Bronchial epithelial cell (primary cell): ENCODE data around the gene PYROXD2. TPM values are rescaled to one million over a fixed set of nuclear protein-coding genes. Genes with fewer than 3 reads are reported as not detected.

Experiments used
- DNase-seq: peaks from one replicate; pipeline ENCODE4 v3.0.0-alpha.2; 2010; ENCODE audit warnings: low read depth
- FAIRE-seq: peaks from 2 replicates; lab custom pipeline; 2011; peaks lifted over from hg19 to GRCh38; lab: Jason Lieb, UNC
- H3K27me3 ChIP-seq: 2 replicates; pipeline ENCODE4 v1.5.1; 2011; ENCODE audit warnings: low read length; ENCODE audit not compliant: control insufficient read depth, insufficient read depth
- H3K36me3 ChIP-seq: 2 replicates; pipeline ENCODE4 v1.5.1; 2011; ENCODE audit warnings: low read length; ENCODE audit not compliant: control insufficient read depth, insufficient read depth
- H3K4me3 ChIP-seq: 2 replicates; pipeline ENCODE4 v1.5.1; 2011; ENCODE audit warnings: mild to moderate bottlenecking, low read depth, low read length, control low read depth
- CTCF ChIP-seq: IDR thresholded peaks from 2 replicates; pipeline ENCODE4 v1.5.1; 2011; ENCODE audit warnings: mild to moderate bottlenecking, moderate library complexity, low read length, control low read depth, inconsistent platforms; ENCODE audit not compliant: insufficient read depth, severe bottlenecking
- total RNA-seq: library from RNA; depleted of rRNA; stranded (reverse); fragments of >200 nt; gene quantifications from 2 replicates; pipeline ENCODE4 v1.2.1, GENCODE V29; 2014

Gene PYROXD2
- total RNA-seq, 1 donor from 2014 or later: 1.1 TPM

- no peak for FAIRE-seq
- TF ChIP-seq CTCF: no peak
Measured at GRCh38 chr10:98444314-98445006, 29.5 kb upstream of the PYROXD2 start.

GRCh38 chr10:98438715-98439114 is 23.7 kb upstream of the PYROXD2 start:
- no peak for TF ChIP-seq CTCF
- Histone ChIP-seq H3K4me3 (no peak overlapping the region), H3K27me3 (no peaks in the 10 kb centered on the region), H3K36me3 (peaks cover 20% of the 10 kb centered on the region)
- DNase-seq (no peak), FAIRE-seq (no peak)

More at GRCh38 chr10:98444314-98445006, 29.5 kb upstream of the PYROXD2 start:
- DNase-seq: no peak
- no peak overlapping the region for H3K4me3 ChIP-seq
- H3K27me3 ChIP-seq: no peaks in the 10 kb centered on the region
- peaks cover 15% of the 10 kb centered on the region for H3K36me3 ChIP-seq

GRCh38 chr10:98436704-98437103 is 21.7 kb upstream of the PYROXD2 start:
- FAIRE-seq: no peak
- H3K27me3 ChIP-seq: no peaks in the 10 kb centered on the region
- H3K36me3 ChIP-seq: peaks cover 13% of the 10 kb centered on the region
- TF ChIP-seq CTCF: no peak
- DNase-seq: no peak
- no peak overlapping the region for H3K4me3 ChIP-seq

- Histone ChIP-seq H3K4me3 (no peak overlapping the region), H3K36me3 (peaks cover 16% of the 10 kb centered on the region), H3K27me3 (no peaks in the 10 kb centered on the region)
- DNase-seq (no peak), FAIRE-seq (no peak)
- TF ChIP-seq CTCF: no peak
Measured at GRCh38 chr10:98435178-98435577, 20.2 kb upstream of the PYROXD2 start.

GRCh38 chr10:98433881-98434732 is 19.1 kb upstream of the PYROXD2 start:
- FAIRE-seq (peak; percentile 50), DNase-seq (no peak)
- peaks cover 23% of the 10 kb centered on the region for H3K36me3 ChIP-seq
- no peaks in the 10 kb centered on the region for H3K27me3 ChIP-seq
- TF ChIP-seq CTCF: no peak
- H3K4me3 ChIP-seq: no peak overlapping the region
